Measurements from ENCODE around the gene PTPRO.

DNA sequence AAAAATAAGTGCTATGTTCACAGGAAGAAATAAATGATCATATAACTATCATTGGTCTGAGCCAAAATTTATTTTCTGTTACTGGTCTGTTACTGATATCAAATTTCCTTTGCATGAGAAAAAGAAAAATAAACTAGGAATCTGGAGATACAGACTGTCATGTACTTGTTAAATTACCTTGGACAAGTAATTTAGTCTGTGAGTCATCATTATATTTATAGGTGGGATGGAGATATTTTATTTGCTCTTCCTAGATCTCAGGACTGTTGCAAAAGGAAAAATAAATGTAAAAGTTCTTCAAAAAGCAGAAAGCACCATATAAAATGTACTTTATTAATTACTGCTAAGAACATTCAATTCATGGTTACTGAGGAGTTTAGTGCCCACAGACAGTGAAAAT, 174.4 kb downstream of the PTPRO start:
- TF ChIP-seq, protein P1, sequence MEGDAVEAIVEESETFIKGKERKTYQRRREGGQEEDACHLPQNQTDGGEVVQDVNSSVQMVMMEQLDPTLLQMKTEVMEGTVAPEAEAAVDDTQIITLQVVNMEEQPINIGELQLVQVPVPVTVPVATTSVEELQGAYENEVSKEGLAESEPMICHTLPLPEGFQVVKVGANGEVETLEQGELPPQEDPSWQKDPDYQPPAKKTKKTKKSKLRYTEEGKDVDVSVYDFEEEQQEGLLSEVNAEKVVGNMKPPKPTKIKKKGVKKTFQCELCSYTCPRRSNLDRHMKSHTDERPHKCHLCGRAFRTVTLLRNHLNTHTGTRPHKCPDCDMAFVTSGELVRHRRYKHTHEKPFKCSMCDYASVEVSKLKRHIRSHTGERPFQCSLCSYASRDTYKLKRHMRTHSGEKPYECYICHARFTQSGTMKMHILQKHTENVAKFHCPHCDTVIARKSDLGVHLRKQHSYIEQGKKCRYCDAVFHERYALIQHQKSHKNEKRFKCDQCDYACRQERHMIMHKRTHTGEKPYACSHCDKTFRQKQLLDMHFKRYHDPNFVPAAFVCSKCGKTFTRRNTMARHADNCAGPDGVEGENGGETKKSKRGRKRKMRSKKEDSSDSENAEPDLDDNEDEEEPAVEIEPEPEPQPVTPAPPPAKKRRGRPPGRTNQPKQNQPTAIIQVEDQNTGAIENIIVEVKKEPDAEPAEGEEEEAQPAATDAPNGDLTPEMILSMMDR (conservative IDR thresholded peaks at IDR 0.05), result no peak
- TF ChIP-seq ZFX (IDR thresholded peaks at IDR 0.05), result no peak
